NCI-H1092 (cell line): Measurements from ENCODE around the gene MRPL55.

ENCODE experiments used
- DNase-seq: peaks from one replicate; lab custom pipeline; 2025; lab: John Stamatoyannopoulos, UW

MRPL55 gene

DNA sequence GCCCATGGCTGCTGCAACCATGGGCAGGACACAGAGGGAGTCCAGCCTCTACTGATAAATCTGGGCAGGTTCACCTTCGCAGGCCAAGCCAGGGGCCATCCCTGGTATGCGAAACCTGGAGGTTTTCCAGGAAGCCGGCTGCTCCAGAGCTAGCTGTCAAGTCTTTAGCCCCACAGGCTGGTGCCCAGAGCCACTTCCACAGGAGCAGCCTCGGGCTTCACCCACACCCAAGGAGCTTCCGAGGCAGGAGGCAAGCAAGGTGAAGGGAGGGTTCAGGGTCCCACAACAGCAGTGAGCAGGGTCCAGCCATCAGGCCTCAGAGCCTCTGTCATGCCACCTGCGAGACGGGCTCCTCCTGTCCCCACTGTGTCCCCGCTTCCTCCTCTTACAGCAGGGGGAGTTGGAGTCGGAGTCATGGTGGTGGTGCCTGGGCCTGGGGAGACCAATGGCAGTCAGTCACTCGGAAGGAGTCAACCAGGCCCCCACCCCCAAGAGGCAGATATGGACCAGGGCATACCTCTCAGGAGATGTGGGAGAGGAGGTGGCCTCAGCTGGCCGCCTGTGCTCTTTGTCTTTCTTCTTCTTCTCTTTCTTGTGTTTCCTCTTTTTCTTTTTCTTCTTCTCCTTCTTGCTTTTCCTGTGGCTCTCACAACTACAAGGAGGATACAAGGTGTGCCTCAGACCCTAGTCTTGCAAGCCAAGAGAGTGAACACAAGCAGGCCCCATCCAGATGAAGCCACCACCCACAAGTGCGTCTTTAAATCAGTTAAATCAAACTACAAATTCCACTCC lies 8.1 kb downstream of the MRPL55 start:
- no peak for DNase-seq

DNA sequence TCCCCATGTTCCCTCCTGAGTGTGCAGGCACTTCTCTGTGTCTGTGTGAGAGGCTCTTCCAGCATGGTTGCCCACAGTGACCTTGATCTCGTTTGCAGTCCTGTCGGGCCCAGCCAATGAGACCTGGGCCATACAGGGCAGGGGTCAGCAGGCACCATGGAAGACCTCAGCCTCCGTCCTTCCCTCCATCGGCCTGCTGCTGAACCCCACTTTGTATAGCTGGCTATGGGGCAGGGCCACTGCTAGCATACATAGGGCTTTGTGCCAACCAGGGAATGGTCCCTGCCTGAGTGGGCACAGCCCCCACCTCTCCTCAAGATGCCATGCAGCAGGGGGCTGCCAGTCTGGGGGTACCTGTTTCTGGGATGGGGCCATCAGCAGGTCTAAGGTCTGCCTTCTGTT lies 9.8 kb downstream of the MRPL55 start:
- no peak for DNase-seq

DNA sequence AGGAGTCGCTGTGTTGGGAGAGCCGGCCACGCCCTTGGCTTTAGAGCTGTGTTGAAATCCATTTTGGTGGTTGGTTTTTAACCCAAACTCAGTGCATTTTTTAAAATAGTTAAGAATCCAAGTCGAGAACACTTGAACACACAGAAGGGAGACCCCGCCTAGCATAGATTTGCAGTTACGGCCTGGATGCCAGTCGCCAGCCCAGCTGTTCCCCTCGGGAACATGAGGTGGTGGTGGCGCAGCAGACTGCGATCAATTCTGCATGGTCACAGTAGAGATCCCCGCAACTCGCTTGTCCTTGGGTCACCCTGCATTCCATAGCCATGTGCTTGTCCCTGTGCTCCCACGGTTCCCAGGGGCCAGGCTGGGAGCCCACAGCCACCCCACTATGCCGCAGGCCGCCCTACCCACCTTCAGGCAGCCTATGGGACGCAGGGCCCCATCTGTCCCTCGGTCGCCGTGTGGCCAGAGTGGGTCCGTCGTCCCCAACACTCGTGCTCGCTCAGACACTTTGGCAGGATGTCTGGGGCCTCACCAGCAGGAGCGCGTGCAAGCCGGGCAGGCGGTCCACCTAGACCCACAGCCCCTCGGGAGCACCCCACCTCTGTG lies 10.7 kb downstream of the MRPL55 start:
- no peak for DNase-seq

DNA sequence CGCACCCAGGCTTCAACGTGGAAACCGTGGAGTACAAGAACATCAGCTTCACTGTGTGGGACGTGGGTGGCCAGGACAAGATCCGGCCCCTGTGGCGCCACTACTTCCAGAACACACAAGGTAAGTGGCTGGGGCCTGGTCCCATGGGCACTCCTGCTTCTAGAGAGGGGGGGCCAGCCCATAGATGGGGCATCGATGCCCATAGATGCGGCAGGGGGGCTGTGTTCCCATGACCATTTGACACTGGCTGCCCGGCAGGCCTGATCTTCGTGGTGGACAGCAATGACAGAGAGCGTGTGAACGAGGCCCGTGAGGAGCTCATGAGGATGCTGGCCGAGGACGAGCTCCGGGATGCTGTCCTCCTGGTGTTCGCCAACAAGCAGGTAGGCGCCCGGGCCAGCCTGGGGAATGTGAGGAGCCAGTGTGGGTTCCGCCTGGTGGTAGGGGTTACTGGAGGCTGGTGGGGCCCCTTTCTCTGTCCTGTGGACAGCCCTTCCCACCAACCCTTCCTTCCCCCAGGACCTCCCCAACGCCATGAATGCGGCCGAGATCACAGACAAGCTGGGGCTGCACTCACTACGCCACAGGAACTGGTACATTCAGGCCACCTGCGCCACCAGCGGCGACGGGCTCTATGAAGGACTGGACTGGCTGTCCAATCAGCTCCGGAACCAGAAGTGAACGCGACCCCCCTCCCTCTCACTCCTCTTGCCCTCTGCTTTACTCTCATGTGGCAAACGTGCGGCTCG lies 11.6 kb downstream of the MRPL55 start:
- DNase-seq: no peak

DNA sequence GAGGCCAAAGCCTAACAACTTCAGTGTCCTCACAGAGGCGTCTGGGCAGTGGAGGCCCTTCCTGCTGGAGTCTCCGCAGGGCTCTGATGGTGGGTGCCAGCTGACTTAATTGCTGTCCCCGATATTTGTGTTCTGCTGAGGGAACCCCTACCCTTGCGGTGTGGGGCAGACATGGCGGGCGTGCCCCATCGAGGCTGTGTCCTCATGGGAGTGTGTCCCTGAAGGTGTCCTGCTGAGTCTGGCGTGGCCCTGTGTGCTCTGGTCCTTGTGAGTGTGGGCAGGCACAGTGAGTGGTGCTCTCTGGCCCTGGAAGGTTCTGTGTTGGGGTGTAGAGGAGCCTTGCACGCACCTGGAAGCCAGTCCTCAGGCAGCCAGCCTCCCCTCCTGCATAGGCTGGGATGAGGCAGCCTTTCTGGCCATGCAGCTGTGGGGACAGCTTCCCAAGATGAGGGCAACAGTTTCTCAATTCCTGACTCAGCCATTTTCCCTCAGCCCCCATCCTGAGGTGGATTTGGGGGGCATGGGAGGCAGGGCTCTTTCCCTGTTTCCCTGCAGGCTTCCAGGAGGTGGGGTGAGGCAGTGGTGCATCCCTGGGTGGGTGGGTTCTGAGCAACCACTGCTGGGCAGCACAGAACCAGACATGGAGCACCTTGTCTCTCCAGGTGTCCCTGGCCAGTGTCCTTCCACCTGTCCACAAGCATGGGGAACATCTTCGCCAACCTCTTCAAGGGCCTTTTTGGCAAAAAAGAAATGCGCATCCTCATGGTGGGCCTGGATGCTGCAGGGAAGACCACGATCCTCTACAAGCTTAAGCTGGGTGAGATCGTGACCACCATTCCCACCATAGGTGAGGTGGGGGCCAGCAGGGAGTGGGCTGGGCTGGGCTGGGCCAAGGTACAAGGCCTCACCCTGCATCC lies 12.4 kb downstream of the MRPL55 start:
- DNase-seq: no peak

DNA sequence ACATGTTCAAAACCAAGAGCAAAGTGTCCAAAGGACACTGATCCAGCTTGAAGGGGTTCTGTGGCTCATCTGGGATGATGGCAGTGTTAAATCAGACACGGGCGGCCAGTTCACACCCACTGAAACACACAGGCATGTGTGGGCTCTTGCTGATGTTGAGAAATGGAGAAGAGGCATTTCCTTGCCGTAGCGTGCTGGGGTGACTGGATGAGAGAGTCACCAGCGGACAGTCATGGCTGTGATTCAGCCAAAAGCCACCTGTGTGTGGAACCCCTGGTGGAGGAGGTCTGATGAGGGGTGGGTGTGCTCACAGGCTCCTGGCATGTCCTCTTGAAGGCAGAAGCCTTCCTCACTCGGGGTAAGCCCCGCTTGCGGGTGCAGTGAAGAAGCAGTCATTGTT lies 13.2 kb downstream of the MRPL55 start:
- no peak for DNase-seq

DNA sequence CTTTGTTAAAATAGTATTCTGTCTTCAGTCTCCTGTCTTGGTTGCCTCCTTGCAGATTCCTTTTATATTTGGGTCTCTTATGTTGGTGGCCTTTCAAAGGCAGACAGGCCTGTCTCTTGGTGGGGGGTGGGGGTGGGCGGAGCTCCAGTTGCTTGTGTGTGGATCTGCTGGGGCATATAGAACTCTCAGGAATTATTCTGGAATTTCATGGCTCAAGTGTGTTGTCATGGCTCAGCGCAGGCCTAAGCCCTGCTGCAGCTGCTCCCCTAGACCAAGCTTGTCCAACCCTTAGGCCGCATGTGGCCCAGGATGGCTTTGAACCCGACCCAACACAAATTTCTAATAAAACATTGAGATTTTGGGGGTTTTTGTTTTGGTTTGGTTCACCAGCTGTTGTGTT lies 13.9 kb downstream of the MRPL55 start:
- DNase-seq: no peak

DNA sequence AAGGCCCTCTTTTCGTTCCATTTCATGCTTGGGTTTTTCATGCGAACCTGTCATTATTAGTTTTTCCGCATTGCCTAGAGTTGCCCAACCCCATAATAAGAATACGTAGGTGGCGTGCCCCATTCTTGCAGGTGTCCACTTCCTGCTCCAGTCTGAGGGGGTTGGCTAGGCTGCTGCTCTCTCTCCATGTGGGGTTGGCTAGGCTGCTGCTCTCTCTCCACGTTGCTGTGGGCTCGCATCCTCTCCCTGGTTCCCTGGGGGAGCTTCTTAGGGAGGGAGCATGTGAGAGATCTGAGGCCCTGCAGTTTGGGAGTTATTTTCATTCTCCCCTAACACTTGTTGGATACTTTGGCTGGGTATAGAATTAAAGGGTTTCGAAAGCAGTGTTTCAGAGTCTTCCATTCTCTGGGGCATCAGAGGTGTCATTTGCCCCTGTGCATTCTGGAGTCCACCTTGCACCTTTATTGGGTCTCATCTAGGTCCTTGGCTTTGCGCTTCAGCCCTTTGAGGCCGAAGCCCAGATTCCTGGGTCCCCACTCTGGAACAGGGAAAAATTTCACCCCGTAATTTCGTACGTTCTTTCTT lies 14.6 kb downstream of the MRPL55 start:
- DNase-seq: no peak

DNA sequence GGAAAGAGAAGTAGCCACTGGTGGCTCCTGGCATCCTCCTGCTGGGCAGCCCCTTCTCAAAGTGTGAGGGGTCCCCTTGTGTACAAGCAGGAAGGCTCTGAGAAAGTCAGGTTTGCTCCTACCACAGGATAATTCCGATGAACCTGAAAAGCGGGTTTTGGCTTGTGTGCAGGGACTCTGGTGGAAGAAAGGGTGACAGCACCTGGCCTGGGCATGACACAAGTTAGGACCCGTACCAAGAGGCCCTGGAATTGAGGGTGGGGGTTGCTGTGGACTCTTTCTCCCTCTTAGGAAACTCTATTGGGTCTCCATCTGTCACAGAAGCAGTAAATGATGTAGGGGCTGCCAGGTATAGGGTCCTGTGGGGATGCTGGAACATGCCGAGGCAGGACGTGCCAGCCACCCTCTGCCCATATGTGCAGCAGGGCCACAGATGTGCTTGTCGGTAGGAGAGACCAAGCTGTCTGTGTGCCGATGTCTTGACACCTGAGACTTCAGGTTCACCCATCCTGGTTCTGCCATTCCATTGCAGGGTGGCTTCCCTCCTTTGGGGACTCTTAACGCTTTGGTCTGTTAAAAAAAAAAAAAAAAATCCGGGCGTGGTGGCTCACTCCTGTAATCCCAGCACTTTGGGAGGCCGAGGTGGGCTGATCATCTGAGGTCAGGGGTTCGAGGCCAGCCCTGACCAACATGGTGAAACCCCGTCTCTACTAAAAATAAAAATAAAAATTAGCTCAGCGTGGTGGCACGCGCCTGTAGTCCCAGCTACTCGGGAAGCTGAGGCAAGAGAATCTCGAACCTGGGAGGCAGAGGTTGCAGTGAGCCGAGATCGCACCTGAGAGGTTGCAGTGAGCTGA lies 15.8 kb downstream of the MRPL55 start:
- DNase-seq: no peak

DNA sequence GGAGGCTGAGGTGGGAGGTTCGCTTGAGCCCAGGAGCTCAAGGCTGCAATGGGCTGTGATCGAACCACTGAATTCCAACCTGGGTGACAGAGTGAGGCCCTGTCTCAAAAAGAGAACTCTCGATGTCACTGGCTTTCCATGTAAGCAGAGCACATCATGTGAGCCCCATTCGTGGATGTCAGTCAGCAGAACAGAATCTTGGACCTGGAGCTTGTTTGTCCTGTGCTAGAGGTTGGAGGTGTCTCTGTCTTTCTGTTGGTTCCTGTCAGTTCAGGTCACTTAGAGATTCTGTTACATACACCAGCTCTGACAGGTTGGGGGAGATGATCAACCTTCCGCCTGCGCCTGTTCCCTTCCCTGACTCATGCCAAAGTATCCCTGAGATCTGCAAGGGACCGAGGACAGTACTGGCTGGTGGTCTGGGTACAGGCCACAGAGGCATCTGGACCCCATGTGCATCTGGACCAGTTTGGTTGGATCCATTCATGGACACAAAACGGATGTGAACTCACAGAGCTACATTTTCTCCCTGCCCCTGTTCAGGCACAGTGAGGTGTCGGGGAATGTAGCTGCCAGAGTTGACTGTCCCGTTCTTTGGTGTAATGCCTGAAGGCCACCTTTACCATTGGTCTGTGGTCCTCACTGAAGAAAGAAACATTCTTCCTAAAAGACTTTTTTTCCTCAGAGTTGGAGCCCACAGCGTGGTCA lies 16.6 kb downstream of the MRPL55 start:
- no peak for DNase-seq

DNA sequence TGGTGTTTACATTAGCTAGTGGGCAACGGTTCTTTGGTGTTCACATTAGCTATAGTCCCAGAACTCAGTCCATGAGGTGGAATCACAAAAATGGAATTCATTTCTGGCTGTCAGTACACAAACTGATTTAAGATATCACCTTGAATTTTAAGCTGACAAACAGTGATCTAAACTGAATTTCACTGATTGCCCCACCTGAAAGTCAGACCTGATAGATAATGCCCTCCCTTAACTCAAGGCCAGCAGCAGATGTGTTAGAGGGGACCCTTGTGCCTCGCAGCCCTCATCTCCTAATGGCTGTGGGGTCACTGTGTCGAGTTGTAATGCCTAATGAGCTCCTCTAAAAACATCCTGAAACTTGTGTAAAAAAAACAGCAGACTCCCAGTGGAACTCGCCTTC lies 18.0 kb downstream of the MRPL55 start:
- no peak for DNase-seq

DNA sequence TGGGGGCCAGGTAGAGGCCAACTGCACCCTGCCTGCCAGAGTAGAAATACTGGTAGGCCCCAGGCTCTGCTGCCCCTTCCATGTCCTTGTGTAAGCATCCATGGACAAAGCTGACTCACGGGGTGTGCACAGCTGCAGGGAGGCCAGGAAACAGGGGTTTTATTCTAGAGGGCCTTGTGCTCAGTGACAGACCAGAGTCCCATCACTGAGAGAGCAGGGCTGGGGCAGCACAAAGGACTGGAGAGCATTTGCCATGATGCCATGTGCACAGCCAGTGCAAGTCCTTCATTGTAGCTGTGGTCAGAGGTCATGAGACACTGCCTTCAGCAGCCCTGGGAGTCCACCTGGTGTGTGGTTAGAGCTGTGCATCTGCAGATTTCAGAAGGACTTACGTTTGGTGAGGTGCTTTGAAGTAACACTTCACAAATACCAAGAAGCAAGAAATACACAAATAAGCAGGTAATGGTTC lies 18.5 kb downstream of the MRPL55 start:
- DNase-seq: no peak

DNA sequence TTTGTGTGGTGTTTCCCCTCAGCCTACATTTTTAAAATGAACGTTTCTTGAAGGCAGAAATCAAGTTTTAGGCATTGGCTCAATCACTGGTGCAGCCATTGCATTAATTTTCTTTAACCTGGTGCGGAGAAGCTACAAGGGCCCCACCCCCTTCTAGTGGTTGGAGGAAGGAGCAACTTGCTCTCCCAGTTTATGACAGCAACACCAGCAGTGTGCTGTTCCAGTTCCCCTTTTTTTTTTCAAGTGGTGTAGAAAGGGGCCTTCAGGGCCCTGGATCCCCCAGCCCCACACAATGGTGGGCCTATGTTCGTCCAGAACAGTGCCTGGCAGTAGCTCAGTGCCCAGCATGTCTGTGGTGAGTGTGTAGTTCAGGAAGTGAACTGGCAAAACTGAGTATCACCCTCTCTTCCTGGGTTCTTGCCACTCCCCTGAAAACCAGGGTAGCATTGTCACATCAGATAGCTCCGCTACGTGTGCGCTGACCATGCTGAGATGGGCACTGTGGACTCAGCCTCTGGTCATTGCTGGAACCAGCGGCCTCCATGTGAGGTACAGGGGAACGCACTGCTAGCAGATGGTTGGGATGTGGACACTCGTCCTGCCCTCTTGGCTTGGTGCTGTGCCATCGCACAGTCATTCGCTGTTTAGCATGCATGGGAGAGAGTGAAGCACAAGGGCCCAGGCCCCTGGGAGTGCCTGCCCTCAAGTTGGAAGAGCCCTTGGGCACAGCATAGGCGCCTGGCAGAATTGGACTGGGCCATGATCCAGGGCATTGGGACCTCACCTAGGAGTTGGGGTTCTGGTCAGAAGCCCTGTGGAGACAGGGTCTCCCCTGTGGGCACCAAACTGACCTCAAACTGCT lies 19.3 kb downstream of the MRPL55 start:
- no peak for DNase-seq

DNA sequence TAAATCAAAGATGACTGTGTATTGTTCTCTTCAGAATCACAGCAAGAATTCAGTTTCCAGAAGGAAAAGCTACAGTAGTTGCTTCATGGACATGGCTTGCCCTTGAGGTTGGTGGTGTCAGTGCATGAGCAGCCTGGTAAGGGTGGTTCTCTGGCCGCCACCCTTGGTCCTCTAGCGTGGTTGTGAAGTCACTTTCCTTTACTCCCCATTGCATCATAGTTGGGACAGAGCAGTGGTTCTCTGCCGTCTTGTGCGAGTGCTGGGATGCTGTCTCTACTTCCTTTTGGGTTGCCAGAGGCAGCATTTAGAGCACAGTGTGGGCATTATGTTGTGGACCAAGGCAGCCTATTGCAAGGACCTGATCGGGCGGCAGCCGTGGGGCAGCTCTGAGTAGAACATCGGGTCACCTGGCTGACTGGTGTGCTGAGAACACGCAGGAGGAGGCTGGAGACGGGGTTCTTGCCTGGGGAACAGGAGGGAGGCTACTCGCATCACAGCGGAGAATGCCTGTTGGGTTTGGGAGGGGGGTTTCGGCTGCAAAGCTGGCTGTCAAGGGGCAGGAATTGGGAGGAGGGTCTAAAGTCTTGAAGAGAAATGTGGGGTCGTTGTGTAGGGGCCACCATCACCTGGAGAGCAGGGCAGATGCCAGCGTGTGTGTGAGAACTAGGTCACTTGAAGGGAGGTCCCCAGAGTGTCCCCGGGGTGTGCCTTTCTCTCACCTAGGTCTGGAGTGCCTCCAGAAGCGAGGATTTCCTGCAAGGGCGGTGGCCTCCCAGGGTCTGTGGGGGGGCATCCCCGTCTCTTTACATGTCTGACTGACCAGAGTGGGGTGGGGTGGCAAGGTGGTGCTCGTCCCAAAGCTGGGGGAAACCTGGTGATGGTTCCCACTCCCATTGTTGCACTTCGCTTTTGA lies 20.3 kb downstream of the MRPL55 start:
- DNase-seq: no peak

DNA sequence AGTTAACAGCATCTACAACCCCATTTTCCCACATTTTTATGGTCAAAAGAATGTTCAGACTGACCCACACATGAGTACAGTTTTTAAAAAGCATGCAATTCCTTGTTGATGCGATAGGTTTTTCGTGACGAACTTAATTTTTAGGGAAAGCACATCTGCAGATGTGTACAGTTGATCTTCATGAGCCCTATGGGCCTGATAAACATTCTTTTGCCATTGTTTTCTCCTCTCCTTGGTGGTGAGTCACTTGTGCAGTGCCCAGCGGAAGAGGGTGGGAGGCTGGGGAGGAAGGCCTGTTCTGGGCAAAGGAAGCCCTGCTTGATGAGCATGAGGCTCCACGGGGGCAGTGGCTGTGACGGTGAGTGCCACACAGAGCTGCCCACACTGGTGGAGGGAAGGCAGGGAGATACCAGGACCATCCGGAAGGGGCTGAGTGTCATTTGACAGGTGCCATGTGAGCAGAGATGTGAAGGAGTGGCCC lies 21.3 kb downstream of the MRPL55 start:
- DNase-seq: no peak

DNA sequence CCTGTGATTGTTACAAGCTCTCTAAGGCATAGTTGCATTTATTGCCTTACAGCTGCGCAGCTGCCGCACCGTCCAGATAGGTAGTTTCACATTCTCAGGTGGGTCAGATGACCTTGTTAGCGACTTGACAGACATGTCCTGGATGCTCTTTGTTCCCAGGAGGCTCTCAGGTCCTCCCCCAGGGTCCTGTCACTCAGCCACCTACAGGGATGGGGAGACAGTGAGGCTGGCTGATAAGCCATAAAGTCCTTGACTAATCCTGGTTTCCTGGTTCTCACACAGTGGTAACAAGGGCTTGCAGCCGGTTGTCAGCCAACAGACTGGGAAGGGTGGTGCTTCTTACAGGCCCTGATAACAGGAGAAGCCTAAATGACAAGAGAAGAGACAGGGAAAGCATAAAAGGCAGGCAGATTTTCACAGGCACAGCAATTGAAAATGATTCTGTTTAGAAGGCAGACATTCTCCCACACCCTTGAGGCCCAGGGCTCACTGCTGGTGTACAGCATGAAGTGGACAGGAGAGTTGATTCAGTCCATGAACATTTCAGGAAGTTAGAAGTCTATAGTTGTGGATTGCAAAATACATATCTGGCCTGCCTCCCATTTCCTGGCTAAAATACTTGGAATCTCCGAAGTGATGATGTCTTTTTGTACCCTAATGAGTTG lies 23.7 kb downstream of the MRPL55 start:
- no peak for DNase-seq

DNA sequence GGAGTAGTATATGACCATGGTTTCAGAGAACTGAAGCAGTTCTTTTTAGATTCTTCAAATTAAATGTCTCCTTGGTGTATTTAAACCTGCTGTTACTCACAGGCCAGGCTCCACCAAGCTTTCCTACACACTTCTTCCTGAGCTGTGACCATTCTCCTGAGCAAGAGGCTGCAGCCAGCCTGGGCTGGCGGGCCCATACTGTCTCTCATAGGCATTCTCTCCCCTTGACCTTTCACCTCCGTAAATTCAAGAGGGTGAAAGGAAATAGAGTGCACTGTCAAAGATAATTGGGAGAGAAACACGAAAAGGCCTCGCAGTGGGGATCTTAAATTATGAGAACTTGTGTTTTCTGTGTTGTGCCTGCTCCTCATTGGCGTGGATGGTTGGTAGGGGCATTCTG lies 24.3 kb downstream of the MRPL55 start:
- no peak for DNase-seq
